Panc1 (cell line): ENCODE results near the gene TTLL12. TPM values are rescaled to one million over a fixed set of nuclear protein-coding genes. Genes with fewer than 3 reads are reported as not detected.

Source experiments
- ATAC-seq: fragments of 200-7000 bp; cut with Tn5 transposase; 2 replicates; pipeline ENCODE4 v1.9.1; 2020; ENCODE audit warnings: mild to moderate bottlenecking, moderate library complexity
- BruUV-seq: library from RNA; stranded (reverse); fragments of 400-500 nt; replicated peaks from 2 replicates; lab custom pipeline; 2021; lab: Mats Ljungman, UMichigan
- CTCF ChIA-PET: fragments of 300-600 bp; sonication (Branson Sonifier 250); formaldehyde crosslinking; loops from one replicate; lab custom pipeline; 2022; ENCODE audit warnings: antibody characterized with exemption; lab: Charles Lee
- POLR2A ChIA-PET: fragments of 300-600 bp; sonication (Branson Sonifier 250); formaldehyde crosslinking; loops from one replicate; lab custom pipeline; 2022; ENCODE audit warnings: antibody characterized with exemption; lab: Charles Lee
- DNase-seq: peaks from one replicate; pipeline ENCODE4 v3.0.0-alpha.2; 2010; ENCODE audit warnings: low read depth, low spot score
- H3K27ac ChIP-seq: 2 replicates; pipeline ENCODE4 v1.5.1; 2011; ENCODE audit warnings: mild to moderate bottlenecking, low read length, inconsistent platforms
- H3K27me3 ChIP-seq: fragments of 200-500 bp; sonication (Bioruptor generic); 2 replicates; pipeline ENCODE4 v1.6.0; 2014; ENCODE audit warnings: low read length, inconsistent platforms; ENCODE audit not compliant: control insufficient read depth, insufficient read depth
- H3K36me3 ChIP-seq: fragments of 200-500 bp; sonication (Bioruptor generic); 2 replicates; pipeline ENCODE4 v1.5.1; 2014; ENCODE audit warnings: inconsistent platforms, mild to moderate bottlenecking, low read length, moderate library complexity; ENCODE audit not compliant: control insufficient read depth, insufficient read depth
- H3K4me1 ChIP-seq: 2 replicates; pipeline ENCODE4 v1.5.1; 2011; ENCODE audit warnings: inconsistent platforms, mild to moderate bottlenecking, low read length, moderate library complexity; ENCODE audit not compliant: control insufficient read depth, insufficient read depth
- H3K4me3 ChIP-seq, 2 experiments: 2 replicates each; pipeline ENCODE4 v1.5.1; 2011 to 2012; ENCODE audit warnings: low read depth in 2 of 2, low read length in 2 of 2, mild to moderate bottlenecking in 2 of 2, inconsistent platforms in 1 of 2, moderate library complexity in 1 of 2
- H3K9me3 ChIP-seq: fragments of 200-500 bp; sonication (Bioruptor generic); 2 replicates; pipeline ENCODE4 v1.5.1; 2014; ENCODE audit warnings: low read depth, mild to moderate bottlenecking, inconsistent platforms, low read length, moderate library complexity; ENCODE audit not compliant: control insufficient read depth, insufficient read depth
- POLR2AphosphoS5 ChIP-seq: IDR thresholded peaks from 2 replicates; pipeline ENCODE4 v1.6.1; 2012; ENCODE audit warnings: mild to moderate bottlenecking, low read depth, low read length, moderate library complexity
- SIN3A ChIP-seq: IDR thresholded peaks from 2 replicates; pipeline ENCODE4 v1.6.1; 2012; ENCODE audit warnings: low read depth, mild to moderate bottlenecking, low read length, moderate library complexity, borderline replicate concordance; ENCODE audit not compliant: insufficient read depth
- TCF7L2 ChIP-seq: IDR thresholded peaks from 2 replicates; pipeline ENCODE4 v1.6.1; 2011; ENCODE audit warnings: mild to moderate bottlenecking, low read depth, low read length, inconsistent platforms
- in situ Hi-C: cut with HindIII; loops from 2 replicates; pipeline ENCODE4 v1.10.0; 2016; ENCODE audit warnings: low sequenced_read_pairs, low pct_unique_long_range_greater_than_20kb
- intact Hi-C: fragments of 100-400 bp; cut with micrococcal nuclease; formaldehyde crosslinking; loops from one replicate; pipeline ENCODE4 v1.10.0; 2022; ENCODE audit not compliant: unreplicated experiment
- total RNA-seq: library from RNA; stranded (reverse); gene quantifications from one replicate; pipeline ENCODE4 v1.2.1, GENCODE V29; 2021; ENCODE audit not compliant: unreplicated experiment
- TF ChIP-seq, protein P1 (sequence below), 2 experiments: IDR thresholded peaks; 2 replicates each; pipeline ENCODE4 v1.6.1; 2011 to 2012; ENCODE audit warnings: low read depth in 2 of 2, control low read depth in 1 of 2, low read length in 1 of 2, mild to moderate bottlenecking in 1 of 2, moderate library complexity in 1 of 2; ENCODE audit not compliant: insufficient read depth in 1 of 2
- TF ChIP-seq, protein P2 (sequence below): fragments of 450-650 bp; IDR thresholded peaks from 2 replicates; pipeline ENCODE4 v1.5.1; 2017; ENCODE audit warnings: mild to moderate bottlenecking

TTLL12 gene
- total RNA-seq, 1 experiment from 2014 or later = 26.3 TPM

DNA sequence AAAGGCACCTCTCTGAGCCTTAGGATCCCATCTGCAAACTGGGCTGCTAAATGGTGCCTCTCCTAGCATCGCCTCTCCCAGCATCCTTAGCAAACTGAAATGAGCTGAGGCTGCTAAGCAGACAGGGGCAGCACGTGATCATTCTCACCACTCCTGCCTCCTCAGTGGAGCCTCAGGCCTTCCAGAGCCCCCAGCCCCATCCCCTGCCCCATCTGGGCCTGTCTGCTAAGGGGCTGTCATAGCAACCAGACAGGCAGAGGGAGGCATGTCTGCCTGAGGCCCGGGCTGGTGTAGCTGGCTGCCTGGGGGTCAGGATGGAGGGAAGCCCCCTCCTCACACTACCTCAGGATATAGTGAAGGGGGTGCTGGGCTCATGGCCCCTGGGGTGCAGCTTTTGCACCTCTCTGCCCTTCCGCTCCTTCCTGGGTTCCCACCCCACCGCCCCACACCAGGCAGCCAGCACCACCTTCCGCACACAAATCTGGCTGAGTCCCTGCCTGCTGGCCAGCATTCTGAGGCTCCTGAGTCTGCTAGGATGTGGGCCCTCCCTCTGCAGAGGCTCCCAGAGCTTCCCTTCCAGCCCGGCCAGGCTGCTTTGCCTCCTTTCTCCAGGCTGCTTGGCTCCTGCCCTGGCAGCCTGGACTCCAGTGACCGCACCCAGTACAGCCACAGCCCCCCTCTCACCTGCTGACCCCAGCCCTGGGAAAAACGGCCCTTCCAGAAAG is 47.5 kb upstream of the TTLL12 start:
- intact Hi-C loops (no loop called here), in situ Hi-C loops (no loop called here)
- ATAC-seq = peak; percentile 46
- H3K27me3 ChIP-seq = no peaks in the 10 kb centered on the region
- H3K4me3 ChIP-seq = no peak overlapping the region
- H3K4me1 ChIP-seq = no peaks in the 10 kb centered on the region
- TF ChIP-seq, protein P1, sequence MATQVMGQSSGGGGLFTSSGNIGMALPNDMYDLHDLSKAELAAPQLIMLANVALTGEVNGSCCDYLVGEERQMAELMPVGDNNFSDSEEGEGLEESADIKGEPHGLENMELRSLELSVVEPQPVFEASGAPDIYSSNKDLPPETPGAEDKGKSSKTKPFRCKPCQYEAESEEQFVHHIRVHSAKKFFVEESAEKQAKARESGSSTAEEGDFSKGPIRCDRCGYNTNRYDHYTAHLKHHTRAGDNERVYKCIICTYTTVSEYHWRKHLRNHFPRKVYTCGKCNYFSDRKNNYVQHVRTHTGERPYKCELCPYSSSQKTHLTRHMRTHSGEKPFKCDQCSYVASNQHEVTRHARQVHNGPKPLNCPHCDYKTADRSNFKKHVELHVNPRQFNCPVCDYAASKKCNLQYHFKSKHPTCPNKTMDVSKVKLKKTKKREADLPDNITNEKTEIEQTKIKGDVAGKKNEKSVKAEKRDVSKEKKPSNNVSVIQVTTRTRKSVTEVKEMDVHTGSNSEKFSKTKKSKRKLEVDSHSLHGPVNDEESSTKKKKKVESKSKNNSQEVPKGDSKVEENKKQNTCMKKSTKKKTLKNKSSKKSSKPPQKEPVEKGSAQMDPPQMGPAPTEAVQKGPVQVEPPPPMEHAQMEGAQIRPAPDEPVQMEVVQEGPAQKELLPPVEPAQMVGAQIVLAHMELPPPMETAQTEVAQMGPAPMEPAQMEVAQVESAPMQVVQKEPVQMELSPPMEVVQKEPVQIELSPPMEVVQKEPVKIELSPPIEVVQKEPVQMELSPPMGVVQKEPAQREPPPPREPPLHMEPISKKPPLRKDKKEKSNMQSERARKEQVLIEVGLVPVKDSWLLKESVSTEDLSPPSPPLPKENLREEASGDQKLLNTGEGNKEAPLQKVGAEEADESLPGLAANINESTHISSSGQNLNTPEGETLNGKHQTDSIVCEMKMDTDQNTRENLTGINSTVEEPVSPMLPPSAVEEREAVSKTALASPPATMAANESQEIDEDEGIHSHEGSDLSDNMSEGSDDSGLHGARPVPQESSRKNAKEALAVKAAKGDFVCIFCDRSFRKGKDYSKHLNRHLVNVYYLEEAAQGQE (IDR thresholded peaks at IDR 0.05; ENCODE audit: insufficient read depth in 1 of 2, low read depth in 2 of 2, low read length in 1 of 2) = no peak
- TF ChIP-seq SIN3A = no peak
- TF ChIP-seq TCF7L2 = no peak
- TF ChIP-seq, protein P2, sequence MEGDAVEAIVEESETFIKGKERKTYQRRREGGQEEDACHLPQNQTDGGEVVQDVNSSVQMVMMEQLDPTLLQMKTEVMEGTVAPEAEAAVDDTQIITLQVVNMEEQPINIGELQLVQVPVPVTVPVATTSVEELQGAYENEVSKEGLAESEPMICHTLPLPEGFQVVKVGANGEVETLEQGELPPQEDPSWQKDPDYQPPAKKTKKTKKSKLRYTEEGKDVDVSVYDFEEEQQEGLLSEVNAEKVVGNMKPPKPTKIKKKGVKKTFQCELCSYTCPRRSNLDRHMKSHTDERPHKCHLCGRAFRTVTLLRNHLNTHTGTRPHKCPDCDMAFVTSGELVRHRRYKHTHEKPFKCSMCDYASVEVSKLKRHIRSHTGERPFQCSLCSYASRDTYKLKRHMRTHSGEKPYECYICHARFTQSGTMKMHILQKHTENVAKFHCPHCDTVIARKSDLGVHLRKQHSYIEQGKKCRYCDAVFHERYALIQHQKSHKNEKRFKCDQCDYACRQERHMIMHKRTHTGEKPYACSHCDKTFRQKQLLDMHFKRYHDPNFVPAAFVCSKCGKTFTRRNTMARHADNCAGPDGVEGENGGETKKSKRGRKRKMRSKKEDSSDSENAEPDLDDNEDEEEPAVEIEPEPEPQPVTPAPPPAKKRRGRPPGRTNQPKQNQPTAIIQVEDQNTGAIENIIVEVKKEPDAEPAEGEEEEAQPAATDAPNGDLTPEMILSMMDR = no peak
- no peak for TF ChIP-seq POLR2AphosphoS5
- H3K27ac ChIP-seq = no peak overlapping the region
- H3K36me3 ChIP-seq = no peaks in the 10 kb centered on the region
- POLR2A ChIA-PET = interaction anchor here (0.6 to 0.7 kb wide), 2 partner anchors 10 to 1645 kb away, joined by 3 to 6 read pairs; partner anchors contain the start of gene PMM1
- BruUV-seq = no TSS peak
- DNase-seq = no peak
- no peaks in the 10 kb centered on the region for H3K9me3 ChIP-seq
- CTCF ChIA-PET = no interaction called here

DNA sequence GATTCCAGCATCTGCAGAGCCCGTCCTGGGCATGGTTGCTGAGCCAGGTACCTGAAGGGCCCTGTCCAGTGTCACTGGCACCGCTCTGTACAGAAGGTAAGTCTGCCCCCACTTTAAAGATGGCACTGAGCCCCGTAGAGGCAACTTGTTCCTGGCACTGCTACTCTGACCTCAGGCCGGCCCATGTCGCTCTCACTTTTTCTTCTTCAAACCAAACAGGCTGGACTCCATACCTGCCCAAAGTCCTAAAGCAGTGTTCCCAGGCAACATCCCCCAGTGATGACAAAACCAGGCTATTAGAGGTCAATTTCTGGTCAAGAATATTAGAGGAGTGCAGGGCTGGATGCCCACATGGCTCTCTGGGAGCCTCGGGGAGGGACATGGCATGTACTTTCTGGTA is 46.6 kb upstream of the TTLL12 start:
- ChIA-PET CTCF (no interaction called here), POLR2A (no interaction called here)
- no peak for TF ChIP-seq SIN3A
- ATAC-seq (no peak), DNase-seq (no peak)
- intact Hi-C loops (no loop called here), in situ Hi-C loops (no loop called here)
- BruUV-seq = no TSS peak
- Histone ChIP-seq H3K27ac (no peak overlapping the region), H3K27me3 (no peaks in the 10 kb centered on the region), H3K4me1 (no peaks in the 10 kb centered on the region), H3K9me3 (no peaks in the 10 kb centered on the region), H3K36me3 (no peaks in the 10 kb centered on the region), H3K4me3 (no peak overlapping the region)

DNA sequence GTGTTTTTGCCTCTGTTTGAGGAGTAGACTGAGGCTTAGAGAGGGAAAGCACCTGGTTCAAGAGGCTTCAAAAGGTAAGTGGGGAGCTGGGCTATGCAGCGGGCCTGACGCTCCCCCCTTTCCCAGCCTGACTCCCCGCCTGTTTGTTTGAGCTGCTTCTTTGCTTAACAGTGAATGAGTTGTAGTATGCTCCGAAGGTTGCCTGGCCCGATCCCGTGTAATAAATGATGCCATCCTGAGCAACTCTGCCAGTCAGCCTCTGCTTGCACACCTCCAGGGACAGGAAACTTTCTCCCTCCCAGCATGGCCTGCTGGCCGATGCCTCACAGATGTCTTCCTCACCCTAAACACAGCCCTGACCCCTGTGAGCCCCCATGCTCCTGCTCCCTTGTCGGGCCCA is 45.5 kb upstream of the TTLL12 start:
- no peaks in the 10 kb centered on the region for H3K4me1 ChIP-seq
- DNase-seq (no peak), ATAC-seq (no peak)
- BruUV-seq = no TSS peak
- TF ChIP-seq, protein P1 (IDR thresholded peaks at IDR 0.05; ENCODE audit: insufficient read depth in 1 of 2, low read depth in 2 of 2, low read length in 1 of 2) = no peak
- no peak for TF ChIP-seq POLR2AphosphoS5
- TF ChIP-seq, protein P2 = no peak
- TF ChIP-seq SIN3A = no peak
- no peak for TF ChIP-seq TCF7L2
- H3K27me3 ChIP-seq = no peaks in the 10 kb centered on the region
- POLR2A ChIA-PET = no interaction called here
- no peak overlapping the region for H3K4me3 ChIP-seq
- in situ Hi-C loops (no loop called here), intact Hi-C loops (no loop called here)
- CTCF ChIA-PET = interaction anchor here (1.2 kb wide), 1 partner anchor 114 kb away, joined by 6 read pairs; no protein-coding TSS in a partner anchor
- H3K27ac ChIP-seq = no peak overlapping the region
- H3K9me3 ChIP-seq = no peaks in the 10 kb centered on the region
- no peaks in the 10 kb centered on the region for H3K36me3 ChIP-seq
